A673 (cell line): ENCODE data around the gene RPP14. TPM values are rescaled to one million over a fixed set of nuclear protein-coding genes. Genes with fewer than 3 reads are reported as not detected.

Source experiments
- BruUV-seq: library from RNA; stranded (reverse); fragments of 400-500 nt; replicated peaks from 2 replicates; lab custom pipeline; 2021; lab: Mats Ljungman, UMichigan
- CTCF ChIA-PET: fragments of 300-600 bp; sonication (Branson Sonifier 250); formaldehyde crosslinking; loops from one replicate; lab custom pipeline; 2022; ENCODE audit warnings: antibody characterized with exemption; lab: Charles Lee
- POLR2A ChIA-PET: fragments of 300-600 bp; sonication (Branson Sonifier 250); formaldehyde crosslinking; loops from one replicate; lab custom pipeline; 2022; ENCODE audit warnings: antibody characterized with exemption; ENCODE audit not compliant: low non-redundant PET; lab: Charles Lee
- DNase-seq: peaks from one replicate; pipeline ENCODE4 v3.0.0-alpha.2; 2015; ENCODE audit warnings: low spot score
- H3K27ac ChIP-seq: fragments of 200-600 bp; sonication (generic); 2 replicates; pipeline ENCODE4 v1.5.1; 2016; ENCODE audit warnings: mixed run types, low read depth, mild to moderate bottlenecking, mixed read lengths, antibody characterized with exemption, low read length; ENCODE audit not compliant: poor library complexity, severe bottlenecking
- H3K27me3 ChIP-seq: fragments of 200-600 bp; sonication (generic); replicated peaks from 2 replicates; pipeline ENCODE4 v1.6.1; 2017; ENCODE audit warnings: mixed run types, low read depth, mild to moderate bottlenecking, mixed read lengths, antibody characterized with exemption, low read length; ENCODE audit not compliant: insufficient read depth, poor library complexity
- H3K36me3 ChIP-seq: fragments of 200-600 bp; sonication (generic); 2 replicates; pipeline ENCODE4 v1.6.1; 2016; ENCODE audit warnings: mixed run types, mild to moderate bottlenecking, mixed read lengths, antibody characterized with exemption, low read length; ENCODE audit not compliant: insufficient read depth, poor library complexity, severe bottlenecking
- H3K4me1 ChIP-seq: fragments of 200-600 bp; sonication (generic); 2 replicates; pipeline ENCODE4 v1.6.1; 2017; ENCODE audit warnings: mixed run types, mild to moderate bottlenecking, mixed read lengths, antibody characterized with exemption, low read length; ENCODE audit not compliant: insufficient read depth, poor library complexity, severe bottlenecking
- H3K4me3 ChIP-seq: fragments of 200-600 bp; sonication (generic); 2 replicates; pipeline ENCODE4 v1.5.1; 2016; ENCODE audit warnings: low read depth, mixed run types, mild to moderate bottlenecking, mixed read lengths, low read length; ENCODE audit not compliant: poor library complexity, severe bottlenecking
- H3K9me3 ChIP-seq: fragments of 200-600 bp; sonication (generic); 2 replicates; pipeline ENCODE4 v1.6.1; 2016; ENCODE audit warnings: mixed run types, low read depth, mild to moderate bottlenecking, mixed read lengths, antibody characterized with exemption, low read length; ENCODE audit not compliant: poor library complexity, severe bottlenecking
- EZH2 ChIP-seq: fragments of 200-600 bp; sonication (generic); IDR thresholded peaks from 2 replicates; pipeline ENCODE4 v1.6.1; 2017; ENCODE audit warnings: borderline replicate concordance, low read depth, mild to moderate bottlenecking, mixed read lengths, antibody characterized with exemption, low read length; ENCODE audit not compliant: poor library complexity, severe bottlenecking
- intact Hi-C: fragments of 100-400 bp; cut with micrococcal nuclease; formaldehyde crosslinking; loops from one replicate; pipeline ENCODE4 v1.10.0; 2022; ENCODE audit not compliant: unreplicated experiment
- total RNA-seq: library from RNA; stranded (reverse); gene quantifications from 2 replicates; pipeline ENCODE4 v1.2.3, GENCODE V29; 2021
- TF ChIP-seq, protein P1 (sequence below): fragments of 300-800, 200-600 bp; sonication (generic); conservative IDR thresholded peaks from 2 replicates; pipeline ENCODE4 v1.5.1; 2017; ENCODE audit warnings: low read depth, mild to moderate bottlenecking, antibody characterized with exemption, low read length, moderate library complexity, mixed read lengths

RPP14 gene
- total RNA-seq, 1 experiment from 2014 or later: 17.4 TPM

DNA sequence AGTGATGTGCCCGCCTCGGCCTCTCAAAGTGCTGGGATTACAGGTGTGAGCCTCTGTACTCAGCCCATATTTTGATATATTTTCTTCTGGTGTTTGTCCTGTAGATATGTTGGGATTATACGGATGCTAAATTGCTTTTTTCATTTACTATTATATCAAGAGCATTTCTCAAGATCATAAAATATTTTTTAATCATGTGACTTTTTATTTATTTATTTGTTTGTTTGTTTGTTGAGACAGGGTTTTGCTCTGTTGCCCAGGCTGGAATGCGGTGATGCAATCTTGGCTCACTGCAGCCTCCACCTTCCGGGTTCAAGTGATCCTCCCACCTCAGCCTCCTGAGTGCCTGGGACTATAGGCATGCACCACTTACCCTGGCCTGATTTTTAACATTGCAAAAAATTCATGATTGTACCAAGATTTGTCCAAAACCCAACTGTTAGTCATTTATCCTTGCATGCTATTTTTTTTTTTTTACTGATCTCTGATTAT lies 23.9 kb downstream of the RPP14 start:
- Histone ChIP-seq H3K9me3 (no peaks in the 10 kb centered on the region), H3K36me3 (no peaks in the 10 kb centered on the region), H3K4me1 (peaks cover 7% of the 10 kb centered on the region), H3K4me3 (no peak overlapping the region), H3K27ac (no peak overlapping the region), H3K27me3 (no peaks in the 10 kb centered on the region)
- ChIA-PET CTCF (no interaction called here), POLR2A (no interaction called here)
- intact Hi-C loops: loop anchor here (5.0 kb wide), 1 partner anchor 57 kb away; no protein-coding TSS in a partner anchor
- DNase-seq: no peak
- BruUV-seq: no TSS peak
- no peak for TF ChIP-seq EZH2
- TF ChIP-seq, protein P1, sequence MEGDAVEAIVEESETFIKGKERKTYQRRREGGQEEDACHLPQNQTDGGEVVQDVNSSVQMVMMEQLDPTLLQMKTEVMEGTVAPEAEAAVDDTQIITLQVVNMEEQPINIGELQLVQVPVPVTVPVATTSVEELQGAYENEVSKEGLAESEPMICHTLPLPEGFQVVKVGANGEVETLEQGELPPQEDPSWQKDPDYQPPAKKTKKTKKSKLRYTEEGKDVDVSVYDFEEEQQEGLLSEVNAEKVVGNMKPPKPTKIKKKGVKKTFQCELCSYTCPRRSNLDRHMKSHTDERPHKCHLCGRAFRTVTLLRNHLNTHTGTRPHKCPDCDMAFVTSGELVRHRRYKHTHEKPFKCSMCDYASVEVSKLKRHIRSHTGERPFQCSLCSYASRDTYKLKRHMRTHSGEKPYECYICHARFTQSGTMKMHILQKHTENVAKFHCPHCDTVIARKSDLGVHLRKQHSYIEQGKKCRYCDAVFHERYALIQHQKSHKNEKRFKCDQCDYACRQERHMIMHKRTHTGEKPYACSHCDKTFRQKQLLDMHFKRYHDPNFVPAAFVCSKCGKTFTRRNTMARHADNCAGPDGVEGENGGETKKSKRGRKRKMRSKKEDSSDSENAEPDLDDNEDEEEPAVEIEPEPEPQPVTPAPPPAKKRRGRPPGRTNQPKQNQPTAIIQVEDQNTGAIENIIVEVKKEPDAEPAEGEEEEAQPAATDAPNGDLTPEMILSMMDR: no peak

DNA sequence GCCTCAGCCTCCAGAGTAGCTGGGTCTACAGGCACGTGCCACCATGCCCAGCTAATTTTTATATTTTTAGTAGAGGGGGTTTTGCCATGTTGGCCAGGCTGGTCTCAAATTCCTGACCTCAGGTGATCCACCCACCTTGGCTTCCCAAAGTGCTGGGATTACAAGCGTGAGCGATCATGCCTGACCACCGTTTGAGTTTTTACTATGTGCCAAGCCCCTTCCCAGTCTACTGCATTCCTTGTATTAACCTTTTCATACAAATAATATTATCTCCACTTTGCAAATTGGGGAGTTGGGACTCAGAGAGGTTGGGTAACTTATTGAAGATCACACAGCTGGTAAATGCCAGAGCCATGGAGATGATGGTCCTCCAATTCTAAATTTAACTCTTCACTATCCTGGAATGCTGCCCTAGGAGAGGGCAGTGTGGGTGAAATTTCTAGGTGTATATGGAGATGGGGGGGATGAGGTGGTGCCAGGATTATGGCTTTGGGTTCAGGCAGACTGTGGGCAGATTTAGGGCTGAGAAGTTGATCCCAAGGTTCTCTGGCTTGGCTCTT lies 25.6 kb downstream of the RPP14 start:
- no peaks in the 10 kb centered on the region for H3K27me3 ChIP-seq
- H3K4me1 ChIP-seq: peaks cover 15% of the 10 kb centered on the region
- intact Hi-C loops: loop anchor here (5.0 kb wide), 1 partner anchor 56 kb away; no protein-coding TSS in a partner anchor
- no TSS peak for BruUV-seq
- no peak for TF ChIP-seq EZH2
- TF ChIP-seq, protein P1: no peak
- ChIA-PET POLR2A (no interaction called here), CTCF (no interaction called here)
- no peak for DNase-seq
- H3K9me3 ChIP-seq: no peaks in the 10 kb centered on the region
- H3K4me3 ChIP-seq: no peak overlapping the region
- no peaks in the 10 kb centered on the region for H3K36me3 ChIP-seq
- no peak overlapping the region for H3K27ac ChIP-seq

DNA sequence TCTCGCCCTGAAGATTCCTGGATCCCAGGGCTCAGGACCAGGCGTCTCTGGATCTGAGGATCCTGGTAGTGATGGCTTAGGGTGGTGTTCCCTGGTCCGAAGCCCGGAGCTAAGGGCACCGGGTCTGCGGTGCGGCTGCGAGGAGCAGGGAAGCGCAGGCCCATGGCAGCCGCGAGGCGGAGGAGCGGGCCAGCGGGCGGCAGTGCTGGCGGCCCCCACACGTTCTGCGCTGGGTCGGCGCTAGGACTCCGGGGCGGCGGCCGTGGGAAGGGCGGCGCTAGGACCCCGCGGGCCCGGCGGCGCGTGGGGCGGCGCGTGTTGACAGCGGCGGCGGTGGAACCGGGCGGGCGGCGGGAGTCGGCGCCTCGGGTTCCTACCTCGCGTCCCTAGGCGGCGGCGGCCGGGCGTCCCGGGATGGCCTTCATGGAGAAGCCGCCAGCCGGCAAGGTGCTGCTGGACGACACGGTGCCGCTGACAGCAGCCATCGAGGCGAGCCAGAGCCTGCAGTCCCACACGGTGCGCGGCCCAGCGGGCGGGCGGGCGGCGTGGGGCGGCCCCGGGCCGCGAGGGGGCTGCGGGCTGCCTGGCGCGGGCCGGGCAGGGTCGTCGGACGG lies 26.6 kb downstream of the RPP14 start, which contains the start of gene PXK:
TSS of gene PXK (plus strand) at position 318 of the 614 bp plus-strand sequence. CDS start at position 415, 97 bp downstream.
- ChIA-PET POLR2A (no interaction called here), CTCF (no interaction called here)
- intact Hi-C loops: loop anchor here (5.0 kb wide), 1 partner anchor 55 kb away; no protein-coding TSS in a partner anchor
- peak; percentile 68 for DNase-seq
- Histone ChIP-seq H3K36me3 (no peaks in the 10 kb centered on the region), H3K9me3 (no peaks in the 10 kb centered on the region), H3K4me1 (peaks cover 15% of the 10 kb centered on the region), H3K4me3 (peak within 1 kb of the TSS; percentile 64), H3K27me3 (no peaks in the 10 kb centered on the region), H3K27ac (peak within 1 kb of the TSS; percentile 47)
- no peak for TF ChIP-seq EZH2
- TF ChIP-seq, protein P1: no peak
- BruUV-seq: no TSS peak
